Measurements from ENCODE around the gene SEC24C.

Gene SEC24C

GRCh38 chr10:73803680-73804286 lies 59.6 kb downstream of the SEC24C start:
- in situ Hi-C loops (cut with MboI; ENCODE audit: low pct_unique_long_range_greater_than_20kb, low sequenced_read_pairs), result no loop called here
- no peak for DNase-seq

DNA sequence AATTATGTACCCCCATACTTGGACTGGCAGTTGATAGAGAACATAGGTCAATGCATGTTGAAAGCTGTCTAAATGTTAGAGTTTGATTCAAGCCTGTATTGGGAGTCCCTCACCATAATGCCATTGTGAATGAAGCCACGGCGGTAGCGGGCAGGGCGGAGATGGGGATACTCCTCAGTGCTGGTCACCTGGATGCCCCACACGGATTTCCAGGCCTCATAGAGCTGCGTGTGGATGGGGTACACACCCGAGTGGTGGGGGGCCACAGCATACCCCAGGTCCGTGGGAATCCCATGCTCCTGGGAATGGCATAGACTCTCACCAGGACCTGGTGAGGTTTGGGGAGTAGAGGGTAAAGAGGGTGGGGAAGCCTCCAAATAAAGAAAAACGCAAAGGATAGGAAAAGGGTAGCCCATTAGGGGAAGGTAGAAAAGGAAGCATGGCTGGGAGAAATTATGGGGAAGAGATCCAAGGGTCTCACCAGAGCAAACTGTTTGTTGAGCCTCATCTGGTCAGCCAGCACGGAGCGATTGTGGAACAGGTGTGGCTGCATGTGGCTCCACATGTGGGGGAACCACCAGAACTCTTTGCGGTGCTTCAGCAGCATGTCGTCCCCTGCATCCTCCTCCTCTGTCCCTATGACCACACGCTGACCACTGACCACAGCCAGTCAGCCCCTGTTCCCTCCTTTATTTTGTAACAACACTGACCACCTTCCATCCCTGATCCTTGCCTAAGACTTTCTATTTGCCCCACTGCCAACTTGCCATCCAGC lies 62.2 kb downstream of the SEC24C start:
- in situ Hi-C loops (cut with MboI; ENCODE audit: low pct_unique_long_range_greater_than_20kb, low sequenced_read_pairs), result no loop called here

GRCh38 chr10:73807471-73807870 lies 63.3 kb downstream of the SEC24C start:
- in situ Hi-C loops (cut with MboI; ENCODE audit: low pct_unique_long_range_greater_than_20kb, low sequenced_read_pairs), result no loop called here
- no peak for DNase-seq

More for the DNA sequence above, 62.2 kb downstream of the SEC24C start:
- no peak for DNase-seq

DNA sequence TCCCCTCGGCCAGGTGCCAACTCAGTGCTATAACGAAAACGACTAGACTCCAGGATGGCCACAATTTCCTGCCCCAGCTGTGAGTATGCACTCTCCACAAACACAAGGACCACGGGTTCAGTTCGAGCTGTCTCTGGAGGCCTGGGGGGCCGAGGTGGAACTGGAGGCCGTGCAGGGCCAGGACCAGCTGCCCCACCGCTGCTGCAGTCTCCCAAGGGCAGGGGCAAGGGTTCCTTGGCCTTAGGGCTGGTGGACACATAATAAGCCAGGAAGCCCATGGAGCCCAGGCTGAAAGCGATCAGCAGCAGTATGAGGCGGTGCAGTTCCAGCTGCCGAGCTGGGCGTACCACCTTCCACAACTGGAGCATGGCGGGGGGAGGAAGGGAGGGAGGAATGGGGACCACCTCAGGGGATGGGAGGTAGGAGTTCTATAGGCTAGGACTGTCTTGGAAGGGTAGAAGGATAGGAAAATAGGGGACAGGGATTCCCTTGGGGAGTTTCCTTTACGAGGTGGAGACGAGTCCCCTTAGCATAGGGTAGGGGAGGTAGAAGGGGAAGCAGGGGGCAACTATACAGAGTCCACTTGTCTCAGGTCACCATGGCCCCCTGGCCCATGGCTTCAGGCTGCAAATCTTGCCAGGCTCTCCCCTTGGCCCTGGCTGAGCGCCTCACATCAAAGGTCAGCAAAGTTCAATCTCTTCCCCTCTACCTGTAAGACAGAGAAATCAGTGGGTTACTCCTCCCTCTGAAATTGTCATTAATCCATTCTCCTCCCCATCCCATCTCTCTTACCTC lies 64.0 kb downstream of the SEC24C start:
- no peak for DNase-seq
- in situ Hi-C loops (cut with MboI; ENCODE audit: low pct_unique_long_range_greater_than_20kb, low sequenced_read_pairs), result no loop called here

- in situ Hi-C loops (cut with MboI; ENCODE audit: low pct_unique_long_range_greater_than_20kb, low sequenced_read_pairs), result no loop called here
- DNase-seq, result no peak
These were observed 65.1 kb downstream of the SEC24C start for GRCh38 chr10:73809061-73809818.

DNA sequence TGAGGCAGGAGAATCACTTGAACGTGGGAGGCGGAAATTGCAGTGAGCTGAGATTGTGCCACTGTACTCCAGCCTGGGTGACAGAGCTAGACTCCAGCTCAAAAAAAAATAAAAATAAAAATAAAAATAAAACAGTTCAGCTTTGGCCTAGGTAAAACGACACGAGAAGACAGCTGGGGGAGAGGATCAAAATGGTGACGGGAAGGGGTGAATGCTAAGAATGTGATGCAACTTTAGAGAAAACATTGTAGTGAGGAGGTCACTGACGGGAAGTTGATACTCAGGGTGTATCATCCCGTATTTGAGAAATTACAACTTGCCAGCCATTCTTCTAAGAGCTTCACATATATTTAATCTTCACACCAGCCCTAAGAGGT lies 66.2 kb downstream of the SEC24C start:
- in situ Hi-C loops (cut with MboI; ENCODE audit: low pct_unique_long_range_greater_than_20kb, low sequenced_read_pairs), result no loop called here
- DNase-seq, result no peak

DNA sequence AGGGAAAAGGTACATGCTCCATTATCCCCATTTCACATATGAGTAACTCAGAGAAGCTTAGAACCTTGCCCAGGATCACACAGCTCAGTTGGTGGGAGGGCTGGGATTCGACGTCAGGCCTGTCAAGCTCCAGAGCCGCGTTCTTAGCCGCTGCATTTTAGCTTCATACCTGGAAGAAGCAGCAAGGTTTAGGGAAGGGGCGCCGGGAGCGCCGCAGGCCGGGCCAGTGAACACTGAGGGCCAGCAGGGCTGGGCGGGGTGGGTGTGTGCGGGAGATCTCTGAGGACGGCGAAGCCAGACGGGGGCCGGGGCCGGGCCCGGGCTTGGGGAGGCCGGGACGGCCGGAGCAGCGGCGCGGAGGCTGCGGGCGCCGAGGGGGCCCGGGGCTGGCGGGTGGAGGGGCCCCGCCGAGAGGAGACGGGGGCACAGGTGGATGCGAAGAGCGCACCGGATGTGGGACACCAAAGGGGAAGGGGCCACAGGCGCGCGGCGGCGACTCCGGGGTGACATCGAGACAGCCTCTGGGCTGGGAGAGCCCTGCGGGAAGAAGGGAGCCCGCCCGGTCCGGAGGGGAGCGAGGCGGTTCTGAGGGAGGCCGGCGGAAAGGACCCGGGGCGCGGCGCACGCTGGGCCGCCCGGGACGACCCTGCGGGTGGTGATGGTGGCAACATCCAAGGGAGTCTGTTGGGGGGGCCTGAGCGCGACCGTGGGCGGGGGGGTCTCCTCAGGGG lies 66.7 kb downstream of the SEC24C start:
- DNase-seq, result peak; percentile 18
- in situ Hi-C loops (cut with MboI; ENCODE audit: low pct_unique_long_range_greater_than_20kb, low sequenced_read_pairs), result no loop called here

DNA sequence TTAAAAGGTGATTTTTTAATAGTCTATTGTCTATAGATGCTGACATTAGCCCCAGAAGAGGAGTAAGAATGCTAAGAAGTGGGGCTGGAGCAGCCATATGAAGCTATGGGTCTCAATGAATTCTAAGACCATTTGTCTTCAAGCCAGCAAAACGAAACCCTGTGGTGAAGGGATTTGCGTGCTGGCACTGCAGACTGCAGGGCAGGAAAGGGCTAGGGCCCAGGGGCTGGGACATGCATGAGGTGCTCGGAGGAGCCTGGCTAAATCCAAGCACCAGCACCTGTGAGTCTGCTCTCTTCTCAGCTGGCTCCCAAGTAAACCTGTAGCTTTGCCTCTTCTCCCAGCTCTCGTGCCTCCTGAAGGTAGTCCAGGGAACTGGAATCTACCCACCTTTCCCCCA lies 68.5 kb downstream of the SEC24C start:
- no peak for DNase-seq
- in situ Hi-C loops (cut with MboI; ENCODE audit: low pct_unique_long_range_greater_than_20kb, low sequenced_read_pairs), result no loop called here

DNA sequence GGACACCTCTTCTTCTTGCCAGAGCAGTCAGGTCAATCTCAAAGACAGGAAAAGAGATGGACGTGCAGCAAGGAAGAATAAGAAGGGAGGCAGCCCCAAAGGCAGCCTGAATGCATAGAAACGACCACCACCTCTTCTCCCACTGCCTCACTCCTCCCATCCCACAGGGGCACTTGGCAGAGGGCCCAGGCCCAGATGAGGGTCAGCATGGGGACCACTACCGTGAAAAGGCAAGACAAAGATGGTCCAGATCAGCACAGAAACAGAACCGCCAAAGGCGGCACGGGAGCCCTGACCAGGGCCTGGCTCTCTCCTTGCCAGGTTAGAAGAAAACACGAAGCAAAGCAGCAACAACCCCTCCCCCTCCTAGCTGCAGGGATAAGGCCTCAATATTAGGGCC lies 69.2 kb downstream of the SEC24C start:
- DNase-seq, result no peak
- in situ Hi-C loops (cut with MboI; ENCODE audit: low pct_unique_long_range_greater_than_20kb, low sequenced_read_pairs), result no loop called here

DNA sequence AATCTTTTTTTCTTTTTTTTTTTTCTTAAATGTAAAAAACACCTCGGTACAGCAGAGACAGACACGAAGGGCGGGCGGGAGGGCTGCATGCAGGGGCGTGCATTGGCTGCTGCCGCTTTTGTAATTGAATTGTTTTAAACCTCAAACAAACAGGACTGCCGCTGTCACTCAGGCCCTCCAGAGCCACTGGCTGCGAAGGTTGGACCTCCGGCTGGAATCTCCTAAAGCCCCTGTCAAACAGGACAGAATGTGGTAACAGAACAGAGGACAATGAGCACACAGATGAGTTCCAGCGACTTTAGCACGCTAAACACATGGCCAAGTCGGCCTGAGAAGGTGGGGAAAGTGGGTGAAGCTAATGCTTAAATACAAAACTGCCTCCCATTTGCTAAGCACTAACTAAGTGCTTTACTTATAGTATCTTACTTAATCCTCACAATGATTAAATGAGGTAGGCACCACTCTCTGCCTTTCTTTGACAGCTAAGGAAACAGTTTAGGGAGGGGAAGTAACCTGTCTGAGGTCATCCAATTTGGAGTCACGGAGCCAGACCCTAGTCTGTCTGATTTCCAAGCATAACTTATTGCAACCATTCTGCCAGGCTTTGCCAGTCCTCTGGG lies 70.2 kb downstream of the SEC24C start:
- no peak for DNase-seq
- in situ Hi-C loops (cut with MboI; ENCODE audit: low pct_unique_long_range_greater_than_20kb, low sequenced_read_pairs), result no loop called here

DNA sequence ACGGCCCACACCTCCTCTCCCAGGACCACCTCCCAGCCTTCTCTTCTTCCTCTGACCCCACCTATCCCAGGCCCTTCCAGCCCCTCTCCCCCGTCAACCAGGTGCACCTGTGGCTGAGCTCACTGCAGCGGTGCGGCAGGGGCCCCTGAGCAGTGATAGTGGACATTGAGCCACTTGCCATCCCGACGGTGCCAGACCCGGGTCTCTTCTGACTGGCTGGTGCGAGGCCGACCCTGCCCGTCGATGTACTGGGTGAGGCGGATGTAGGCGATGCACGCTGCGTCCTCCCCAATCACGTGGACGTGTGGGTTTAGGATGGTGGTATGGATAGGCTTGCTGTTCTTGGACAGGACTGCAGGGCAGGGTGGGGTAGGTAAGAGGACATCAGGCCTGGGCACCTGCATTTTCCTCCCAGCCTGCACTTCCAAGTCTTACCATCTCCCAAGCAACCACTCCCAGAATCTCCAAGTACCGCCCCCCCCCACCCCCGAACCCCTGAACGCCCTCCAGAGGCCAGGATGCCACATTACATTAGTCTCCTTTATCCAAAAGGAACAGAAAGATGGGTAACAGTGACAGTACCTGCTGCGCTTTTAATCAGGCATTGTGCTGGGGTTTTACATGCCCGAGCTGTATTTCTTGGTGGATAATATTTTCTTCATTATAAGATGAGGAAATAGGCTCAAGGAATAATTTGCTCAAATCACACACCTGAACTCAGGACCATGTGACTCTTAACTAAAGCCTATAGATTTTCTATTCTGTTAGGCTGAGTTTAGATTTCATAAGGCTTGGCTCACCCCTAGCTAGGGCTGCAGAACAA lies 70.9 kb downstream of the SEC24C start:
- in situ Hi-C loops (cut with MboI; ENCODE audit: low pct_unique_long_range_greater_than_20kb, low sequenced_read_pairs), result no loop called here
- peak; percentile 45 for DNase-seq

DNA sequence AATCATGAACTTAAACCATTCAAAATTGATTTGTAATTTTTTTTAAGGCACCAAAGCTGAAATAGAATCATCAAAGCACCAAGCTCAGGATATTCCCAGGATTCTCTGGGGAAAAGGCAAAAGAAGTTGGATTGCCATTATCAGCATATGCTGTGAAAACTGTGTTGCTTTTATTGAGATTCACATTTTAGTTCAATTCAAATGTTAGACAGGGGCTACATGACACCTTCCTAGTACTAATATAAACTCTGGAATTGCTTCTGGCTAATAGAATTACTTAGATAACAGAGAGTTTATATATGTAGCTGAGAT lies 71.5 kb downstream of the SEC24C start:
- DNase-seq, result no peak
- in situ Hi-C loops (cut with MboI; ENCODE audit: low pct_unique_long_range_greater_than_20kb, low sequenced_read_pairs), result no loop called here

DNA sequence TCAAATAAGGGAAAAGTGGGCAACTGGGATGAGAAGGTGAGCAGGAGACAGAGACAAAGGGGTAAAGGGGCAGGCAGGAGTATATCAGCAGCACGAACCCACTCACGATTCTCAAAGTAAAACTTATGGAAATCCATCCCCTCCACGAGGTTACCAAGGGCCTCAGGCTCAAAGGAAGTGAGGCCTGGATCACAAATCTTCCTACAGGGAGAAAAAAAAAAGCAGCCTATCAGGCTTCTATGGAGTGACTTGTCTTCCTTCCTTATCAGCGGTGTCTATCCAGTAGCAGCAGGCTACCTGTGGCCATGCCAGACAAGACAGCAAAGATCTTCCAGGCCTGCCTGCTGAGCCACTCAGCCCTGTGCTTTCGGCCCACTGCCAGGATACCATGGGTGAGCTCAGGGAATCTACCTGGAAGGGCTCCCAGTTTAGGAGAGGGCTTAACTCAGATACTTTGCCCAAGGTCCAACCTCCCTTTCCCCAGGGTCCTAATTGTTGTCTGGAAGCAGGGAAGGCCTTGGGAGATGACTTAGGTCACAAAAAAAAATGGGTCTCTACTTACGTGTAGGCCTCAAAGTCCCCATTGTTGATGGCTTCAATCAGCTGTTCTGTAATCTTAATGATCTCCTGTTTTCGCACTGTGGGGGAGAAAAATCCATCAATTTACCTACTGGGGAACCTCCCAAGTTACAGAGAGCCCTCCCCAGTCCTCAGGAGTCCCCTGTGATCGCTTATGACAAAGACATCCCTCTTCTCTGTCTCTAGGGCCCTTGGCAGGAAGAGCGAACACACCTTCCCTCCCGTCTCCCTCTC lies 73.0 kb downstream of the SEC24C start:
- in situ Hi-C loops (cut with MboI; ENCODE audit: low pct_unique_long_range_greater_than_20kb, low sequenced_read_pairs), result no loop called here
- DNase-seq, result no peak

- no peak for DNase-seq
- in situ Hi-C loops (cut with MboI; ENCODE audit: low pct_unique_long_range_greater_than_20kb, low sequenced_read_pairs), result no loop called here
These were observed 73.7 kb downstream of the SEC24C start for GRCh38 chr10:73817826-73818225.

- in situ Hi-C loops (cut with MboI; ENCODE audit: low pct_unique_long_range_greater_than_20kb, low sequenced_read_pairs), result no loop called here
These were observed 74.2 kb downstream of the SEC24C start for GRCh38 chr10:73818402-73818801.

DNA sequence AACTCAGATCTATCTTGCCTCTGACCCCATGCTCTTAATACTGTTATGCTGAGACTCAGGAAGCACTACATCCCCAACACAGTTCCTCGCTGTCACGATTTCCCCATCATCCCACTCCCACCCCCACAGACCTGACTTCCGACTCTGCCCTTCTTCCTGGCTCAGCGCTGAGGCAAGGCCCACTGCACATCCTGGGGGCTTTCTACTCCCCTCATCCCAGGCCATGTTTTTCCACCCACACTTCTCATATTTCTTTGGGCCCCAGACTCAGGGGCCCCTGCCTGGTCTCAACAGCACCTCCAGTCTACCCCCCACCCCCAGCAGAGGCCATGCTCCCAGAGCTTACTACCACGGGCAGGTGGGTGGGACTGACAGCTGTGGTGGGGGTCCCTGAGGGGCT lies 74.9 kb downstream of the SEC24C start:
- DNase-seq, result peak; percentile 42
- in situ Hi-C loops (cut with MboI; ENCODE audit: low pct_unique_long_range_greater_than_20kb, low sequenced_read_pairs), result no loop called here

More at GRCh38 chr10:73818402-73818801, 74.2 kb downstream of the SEC24C start:
- no peak for DNase-seq

DNA sequence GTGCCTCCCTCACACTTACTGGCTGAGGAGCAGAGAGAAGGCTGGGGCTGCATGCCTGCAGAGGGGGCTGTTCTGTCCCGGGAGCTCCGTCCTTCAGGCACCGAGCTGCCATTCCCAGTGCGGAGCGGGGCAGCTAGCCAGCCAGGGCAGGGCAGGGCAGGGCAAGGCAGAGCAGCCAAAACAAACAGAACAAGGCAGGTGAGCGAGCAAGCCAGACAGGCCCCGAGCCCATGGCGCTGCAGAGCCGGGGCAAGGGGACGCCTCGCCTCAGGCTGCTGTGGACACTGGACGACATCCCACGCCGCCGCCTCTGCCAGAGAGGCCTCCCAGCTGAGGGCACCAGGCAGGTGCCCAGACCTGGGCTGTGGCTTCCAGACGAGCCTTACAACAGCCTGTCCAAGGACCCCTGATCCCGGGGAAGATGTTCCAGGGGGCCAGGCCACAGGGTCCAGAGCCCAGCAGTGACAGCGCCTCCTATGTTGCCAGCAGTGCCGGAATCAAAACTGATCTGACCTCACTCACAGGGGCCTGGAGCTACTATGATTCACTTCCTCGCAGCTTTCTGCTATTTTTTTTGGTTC lies 75.4 kb downstream of the SEC24C start:
- in situ Hi-C loops (cut with MboI; ENCODE audit: low pct_unique_long_range_greater_than_20kb, low sequenced_read_pairs), result no loop called here
- no peak for DNase-seq

Data from KBM-7 (cell line).